ENCODE data around the gene HAGH.

Gene HAGH

DNA sequence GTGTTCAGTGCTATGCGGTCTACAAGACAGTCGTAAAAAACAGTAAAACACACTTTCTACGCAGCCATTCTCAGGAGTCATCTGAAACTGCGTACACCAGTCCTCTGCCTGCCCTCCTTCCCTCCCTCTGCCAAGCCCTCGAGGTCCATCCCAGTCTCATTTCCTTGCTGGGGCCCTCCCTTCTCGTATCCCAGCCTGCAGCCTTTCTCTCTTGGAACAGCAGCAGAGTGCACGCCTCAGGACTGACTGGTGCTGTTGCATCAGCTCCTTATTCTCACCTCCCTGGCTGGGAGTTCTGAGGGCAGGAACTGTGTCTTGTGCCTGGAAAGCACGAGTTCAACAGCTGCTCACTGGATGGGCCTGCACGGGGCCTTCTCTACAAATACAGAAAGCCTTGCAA, 12.9 kb upstream of the HAGH start:
- no peak overlapping the region for H3K4me3 Mint-ChIP-seq
- TF ChIP-seq CTCF (IDR thresholded peaks at IDR 0.05; ENCODE audit: unreplicated experiment in 3 of 3), result no peak
- H3K27ac Mint-ChIP-seq, result no peak overlapping the region
- H3K36me3 Mint-ChIP-seq (ENCODE audit: low read depth), result no peaks in the 10 kb centered on the region
- no peaks in the 10 kb centered on the region for H3K27me3 Mint-ChIP-seq (ENCODE audit: low read depth)
- no peaks in the 10 kb centered on the region for H3K4me1 Mint-ChIP-seq
- H3K9me3 Mint-ChIP-seq, result no peaks in the 10 kb centered on the region

DNA sequence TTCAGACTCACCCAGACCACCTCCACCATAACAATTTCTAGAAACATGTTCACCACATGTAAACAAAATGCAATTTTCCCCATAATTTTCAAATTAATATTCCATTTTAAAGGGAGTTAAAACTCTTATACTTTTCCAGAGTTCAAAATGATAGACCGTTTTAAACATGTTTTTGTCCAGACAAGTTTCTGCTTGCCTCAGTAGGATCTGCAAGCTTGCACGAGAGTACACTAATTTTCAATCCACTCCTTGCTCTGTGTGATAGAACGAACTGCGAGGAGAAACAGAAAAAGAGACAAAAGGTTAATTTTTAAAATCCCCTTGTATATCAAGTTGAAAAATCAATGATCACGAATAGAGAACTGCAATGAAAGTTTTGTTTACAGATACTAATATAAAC, 7.5 kb upstream of the HAGH start:
- H3K27me3 Mint-ChIP-seq (ENCODE audit: low read depth), result no peaks in the 10 kb centered on the region
- H3K27ac Mint-ChIP-seq, result no peak overlapping the region
- no peaks in the 10 kb centered on the region for H3K9me3 Mint-ChIP-seq
- H3K4me3 Mint-ChIP-seq, result no peak overlapping the region
- H3K4me1 Mint-ChIP-seq, result peaks cover 3% of the 10 kb centered on the region
- no peak for TF ChIP-seq CTCF (IDR thresholded peaks at IDR 0.05; ENCODE audit: unreplicated experiment in 3 of 3)
- H3K36me3 Mint-ChIP-seq (ENCODE audit: low read depth), result peaks cover 13% of the 10 kb centered on the region

DNA sequence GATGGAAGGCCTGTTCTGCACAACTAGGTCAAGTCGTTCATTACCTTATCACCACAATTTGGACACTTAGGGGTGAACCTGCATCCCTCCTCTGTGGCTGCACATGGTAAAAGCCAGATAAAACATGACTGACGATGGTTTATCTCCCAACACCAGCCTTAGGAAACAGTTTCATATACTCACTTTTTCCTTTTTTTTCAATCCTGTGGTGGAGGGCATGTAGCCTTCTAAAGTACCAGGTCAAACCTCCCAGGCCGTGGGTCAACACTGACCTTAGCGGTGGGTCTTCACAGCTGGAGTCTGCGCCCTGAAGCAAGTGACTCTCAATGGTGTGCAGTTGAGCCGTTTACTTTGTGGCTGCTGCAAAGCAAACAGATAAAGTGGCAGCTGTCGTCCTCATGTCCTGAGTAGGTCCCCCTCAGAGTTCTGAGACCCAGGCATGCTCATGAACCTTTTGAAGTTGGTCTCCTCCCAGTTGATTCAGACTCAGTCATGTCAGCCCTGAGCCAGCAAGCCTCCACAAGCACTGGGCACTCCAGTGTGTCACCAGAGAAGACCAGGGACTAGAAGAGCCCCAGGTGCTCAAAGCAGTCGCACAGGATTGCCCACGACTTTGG, 6.3 kb upstream of the HAGH start:
- Mint-ChIP-seq H3K4me3 (peak overlapping the region in 1 of 3 experiments; percentile 22), H3K36me3 (ENCODE audit: low read depth) (peaks cover 15% of the 10 kb centered on the region), H3K4me1 (peaks cover 9% of the 10 kb centered on the region), H3K27ac (no peak overlapping the region), H3K27me3 (ENCODE audit: low read depth) (no peaks in the 10 kb centered on the region), H3K9me3 (no peaks in the 10 kb centered on the region)
- TF ChIP-seq CTCF (IDR thresholded peaks at IDR 0.05; ENCODE audit: unreplicated experiment in 3 of 3), result no peak

GRCh38 chr16:1831186-1832075, 4.8 kb upstream of the HAGH start:
- Mint-ChIP-seq H3K36me3 (ENCODE audit: low read depth) (peaks cover 15% of the 10 kb centered on the region), H3K4me3 (peak overlapping the region in 2 of 3 experiments; percentile 40 to 61), H3K9me3 (no peaks in the 10 kb centered on the region), H3K4me1 (peaks cover 18% of the 10 kb centered on the region), H3K27ac (peak overlapping the region in 2 of 3 experiments; percentile 11 to 33), H3K27me3 (ENCODE audit: low read depth) (peaks cover 3% of the 10 kb centered on the region)
- TF ChIP-seq CTCF (IDR thresholded peaks at IDR 0.05; ENCODE audit: unreplicated experiment in 3 of 3), result no peak

- H3K4me3 Mint-ChIP-seq, result peak overlapping the region; percentile 42 to 63 (median 52)
- H3K4me1 Mint-ChIP-seq, result peaks cover 18% of the 10 kb centered on the region
- H3K36me3 Mint-ChIP-seq (ENCODE audit: low read depth), result peaks cover 15% of the 10 kb centered on the region
- no peak for TF ChIP-seq CTCF (IDR thresholded peaks at IDR 0.05; ENCODE audit: unreplicated experiment in 3 of 3)
- H3K27me3 Mint-ChIP-seq (ENCODE audit: low read depth), result peaks cover 3% of the 10 kb centered on the region
- H3K9me3 Mint-ChIP-seq, result no peaks in the 10 kb centered on the region
- peak overlapping the region in 2 of 3 experiments; percentile 20 to 54 for H3K27ac Mint-ChIP-seq
Observed at GRCh38 chr16:1830213-1830612, 3.6 kb upstream of the HAGH start.
